Measurements from ENCODE around the gene SNX33.

SNX33 gene

DNA sequence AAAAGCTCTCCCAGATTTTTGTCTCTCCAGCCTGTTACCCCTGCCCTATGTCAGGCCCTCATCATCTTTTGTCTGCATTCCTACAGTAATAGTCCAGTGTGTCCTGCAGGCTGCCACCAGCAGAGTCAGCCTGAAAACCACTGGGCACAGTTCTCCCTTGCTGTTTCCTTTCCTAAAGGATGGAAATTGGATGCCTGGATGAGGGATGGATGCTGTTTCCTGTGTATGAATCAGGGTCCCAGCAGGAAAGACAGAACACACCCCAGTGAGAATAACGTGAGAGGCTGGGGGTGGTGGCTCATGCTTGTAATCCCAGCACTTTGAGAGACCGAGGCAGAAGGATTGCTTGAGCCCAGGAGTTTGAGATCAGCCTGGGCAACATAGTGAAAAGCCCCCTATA is 3.3 kb upstream of the SNX33 start:
- no peak for DNase-seq

DNA sequence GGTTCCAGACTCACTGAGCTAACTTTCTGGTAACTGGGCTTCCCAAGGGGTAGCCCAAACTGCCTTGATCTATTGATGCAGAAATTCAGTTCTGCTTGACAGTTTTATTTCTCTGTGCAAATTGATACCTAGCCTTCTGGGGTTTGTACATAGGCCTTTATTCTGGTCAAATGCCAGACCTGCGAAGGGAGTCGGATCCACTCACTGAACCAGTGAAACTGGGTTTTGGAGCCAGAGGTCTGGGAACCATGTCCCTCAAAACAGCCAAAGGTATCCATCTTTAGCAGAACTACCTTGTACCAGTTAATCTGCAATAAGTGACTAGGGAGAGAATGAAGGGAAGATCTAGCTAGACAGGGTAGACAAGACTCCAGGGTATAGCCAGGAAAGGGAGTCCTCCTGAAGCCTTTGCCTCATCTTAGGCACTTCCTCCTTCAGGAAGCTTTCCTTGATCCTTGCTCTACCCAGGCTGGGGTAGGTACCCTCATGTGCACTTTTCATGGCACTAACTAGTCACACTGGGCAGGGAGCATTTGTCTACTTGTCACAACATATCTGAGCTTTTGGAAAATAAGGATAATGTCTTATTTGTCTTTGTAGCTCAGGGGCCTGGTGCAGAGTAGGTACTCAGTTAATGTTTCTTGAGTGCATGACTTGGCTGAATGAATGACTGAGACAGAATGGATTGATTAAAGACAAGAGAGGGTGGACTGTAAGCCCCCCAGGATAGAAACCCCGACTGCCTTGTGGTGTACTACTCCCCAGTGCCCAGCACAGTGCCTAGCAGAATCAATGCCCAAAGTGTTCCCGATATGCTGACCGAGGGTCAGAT is 1.4 kb upstream of the SNX33 start:
- DNase-seq: no peak

DNA sequence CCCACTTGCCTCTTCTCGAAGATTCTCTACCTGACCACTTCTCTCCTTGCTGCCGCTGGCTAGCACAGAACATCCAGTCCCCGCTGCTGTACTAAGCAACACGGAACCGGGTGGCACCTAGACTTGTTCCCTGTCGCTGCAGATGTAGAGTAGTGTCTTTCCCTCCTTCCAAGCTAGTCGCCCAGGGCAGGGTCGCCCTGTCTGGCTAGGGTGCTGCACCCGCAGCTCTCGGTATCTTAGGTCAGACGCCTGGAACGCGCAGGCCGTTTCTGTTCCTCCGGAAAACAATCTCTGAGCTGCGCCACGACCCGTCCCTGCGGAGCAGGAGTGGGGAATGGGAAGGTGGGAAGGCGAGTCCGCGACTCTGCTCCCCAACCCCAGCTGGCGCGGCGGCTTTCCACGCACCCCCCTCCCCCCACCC is 758 bp upstream of the SNX33 start:
- DNase-seq: peak; percentile 19 to 31

DNA sequence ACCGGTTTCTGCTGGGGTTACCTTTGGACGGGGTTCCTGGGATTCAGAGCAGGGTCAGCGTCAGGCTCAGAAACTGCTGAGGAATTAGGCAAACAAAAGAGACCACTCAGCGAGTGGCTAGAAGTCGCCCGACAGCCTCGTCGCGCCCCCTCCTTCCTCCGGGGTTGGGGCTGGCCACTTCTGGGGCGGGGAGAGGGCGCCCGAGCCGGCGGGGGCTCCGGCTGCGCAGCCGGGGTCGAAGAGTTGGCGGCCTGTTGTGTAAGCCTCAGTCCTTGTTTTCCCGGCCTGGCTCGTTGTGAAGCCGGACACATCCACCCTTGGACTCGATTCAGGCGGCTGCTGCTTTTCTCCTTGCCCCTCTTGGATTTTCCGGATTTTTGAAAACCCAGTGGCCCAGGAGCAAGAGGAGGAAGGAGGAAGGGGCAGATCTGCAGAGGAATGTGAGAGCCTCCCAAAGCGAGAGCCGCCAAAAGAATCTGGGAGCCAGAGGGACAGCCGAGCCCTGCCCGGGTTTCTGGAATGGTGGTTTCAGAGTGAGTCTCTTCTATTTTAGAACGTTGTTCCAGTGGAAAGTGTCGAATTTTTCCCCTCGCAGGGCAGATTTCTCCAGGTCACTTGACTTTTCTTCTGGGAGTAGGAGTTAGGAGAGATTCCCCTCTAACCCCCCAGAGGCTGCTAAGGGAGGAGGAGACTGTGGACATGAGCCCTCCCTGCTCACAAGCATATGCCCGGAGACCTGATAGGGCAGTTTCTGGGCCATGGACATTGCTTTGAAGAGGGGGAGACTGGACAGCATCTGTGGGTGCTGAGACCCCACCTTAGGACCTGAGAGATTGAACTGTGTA is 666 bp downstream of the SNX33 start:
- DNase-seq: peak in 1 of 2 experiments; percentile 15

DNA sequence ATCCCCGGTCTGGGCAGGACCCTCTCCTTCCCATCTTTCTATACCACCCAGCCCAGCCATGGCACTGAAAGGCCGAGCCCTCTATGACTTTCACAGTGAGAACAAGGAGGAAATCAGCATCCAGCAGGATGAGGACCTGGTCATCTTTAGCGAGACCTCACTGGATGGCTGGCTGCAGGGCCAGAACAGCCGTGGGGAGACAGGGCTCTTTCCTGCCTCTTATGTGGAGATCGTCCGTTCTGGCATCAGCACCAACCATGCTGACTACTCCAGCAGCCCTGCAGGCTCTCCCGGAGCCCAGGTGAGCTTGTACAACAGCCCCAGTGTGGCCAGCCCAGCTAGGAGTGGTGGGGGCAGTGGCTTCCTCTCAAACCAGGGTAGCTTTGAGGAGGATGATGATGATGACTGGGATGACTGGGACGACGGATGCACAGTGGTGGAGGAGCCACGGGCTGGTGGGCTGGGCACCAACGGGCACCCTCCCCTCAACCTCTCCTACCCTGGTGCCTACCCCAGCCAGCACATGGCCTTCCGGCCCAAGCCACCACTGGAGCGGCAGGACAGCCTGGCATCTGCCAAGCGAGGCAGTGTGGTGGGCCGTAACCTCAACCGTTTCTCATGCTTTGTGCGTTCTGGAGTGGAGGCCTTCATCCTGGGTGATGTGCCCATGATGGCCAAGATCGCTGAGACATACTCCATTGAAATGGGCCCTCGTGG is 1.5 kb downstream of the SNX33 start:
- DNase-seq: no peak

DNA sequence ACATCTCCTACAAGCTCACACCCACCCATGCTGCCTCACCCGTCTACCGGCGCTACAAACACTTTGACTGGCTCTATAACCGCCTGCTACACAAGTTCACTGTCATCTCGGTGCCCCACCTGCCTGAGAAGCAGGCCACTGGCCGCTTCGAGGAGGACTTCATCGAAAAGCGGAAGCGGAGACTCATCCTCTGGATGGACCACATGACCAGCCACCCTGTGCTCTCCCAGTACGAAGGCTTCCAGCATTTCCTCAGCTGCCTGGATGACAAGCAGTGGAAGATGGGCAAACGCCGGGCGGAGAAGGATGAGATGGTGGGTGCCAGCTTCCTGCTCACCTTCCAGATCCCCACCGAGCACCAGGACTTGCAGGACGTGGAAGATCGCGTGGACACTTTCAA is 2.1 kb downstream of the SNX33 start:
- no peak for DNase-seq

DNA sequence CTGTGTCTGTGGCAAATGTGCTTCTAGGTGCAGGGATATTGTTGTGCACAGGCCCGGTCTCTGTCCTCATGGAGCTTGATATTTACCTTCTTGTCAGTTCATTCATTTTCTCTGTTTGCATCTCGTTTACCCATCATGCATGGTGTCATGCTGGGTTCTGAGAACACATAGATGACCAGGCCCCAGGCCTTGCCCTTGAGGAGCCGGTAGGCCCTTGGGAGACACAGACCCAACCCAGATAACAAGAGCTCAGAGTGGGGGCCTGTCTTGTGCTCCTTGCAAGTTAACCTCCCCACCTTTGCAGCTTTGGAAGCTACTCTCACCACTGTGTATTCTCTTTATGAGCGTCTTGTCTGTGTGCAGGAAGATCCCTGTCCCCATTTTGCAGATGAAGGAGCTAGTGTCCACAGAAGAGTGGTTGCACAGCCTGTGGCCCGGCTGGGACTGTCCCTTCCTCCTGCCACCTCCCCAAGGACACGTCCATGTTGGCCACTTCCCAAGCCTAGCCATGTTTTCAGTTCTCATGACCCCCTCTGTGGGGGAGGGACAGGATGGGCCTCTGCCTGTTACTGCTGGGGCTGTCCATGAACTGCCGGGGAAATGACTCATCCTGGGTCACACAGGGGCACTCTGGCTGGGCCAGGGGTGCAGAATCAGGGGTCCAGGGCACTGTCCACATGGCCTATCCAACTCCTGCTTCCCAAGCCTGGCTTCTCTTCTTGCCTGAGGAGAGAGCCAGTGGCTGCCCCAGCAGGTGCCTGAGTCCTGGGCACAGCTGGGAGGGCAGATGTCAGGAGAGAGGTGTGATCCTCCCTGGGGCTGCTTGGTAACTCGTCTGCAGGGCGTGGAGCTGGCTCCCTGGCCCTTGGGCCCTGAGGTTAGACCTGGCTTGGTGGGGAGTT is 3.4 kb downstream of the SNX33 start:
- DNase-seq: no peak

DNA sequence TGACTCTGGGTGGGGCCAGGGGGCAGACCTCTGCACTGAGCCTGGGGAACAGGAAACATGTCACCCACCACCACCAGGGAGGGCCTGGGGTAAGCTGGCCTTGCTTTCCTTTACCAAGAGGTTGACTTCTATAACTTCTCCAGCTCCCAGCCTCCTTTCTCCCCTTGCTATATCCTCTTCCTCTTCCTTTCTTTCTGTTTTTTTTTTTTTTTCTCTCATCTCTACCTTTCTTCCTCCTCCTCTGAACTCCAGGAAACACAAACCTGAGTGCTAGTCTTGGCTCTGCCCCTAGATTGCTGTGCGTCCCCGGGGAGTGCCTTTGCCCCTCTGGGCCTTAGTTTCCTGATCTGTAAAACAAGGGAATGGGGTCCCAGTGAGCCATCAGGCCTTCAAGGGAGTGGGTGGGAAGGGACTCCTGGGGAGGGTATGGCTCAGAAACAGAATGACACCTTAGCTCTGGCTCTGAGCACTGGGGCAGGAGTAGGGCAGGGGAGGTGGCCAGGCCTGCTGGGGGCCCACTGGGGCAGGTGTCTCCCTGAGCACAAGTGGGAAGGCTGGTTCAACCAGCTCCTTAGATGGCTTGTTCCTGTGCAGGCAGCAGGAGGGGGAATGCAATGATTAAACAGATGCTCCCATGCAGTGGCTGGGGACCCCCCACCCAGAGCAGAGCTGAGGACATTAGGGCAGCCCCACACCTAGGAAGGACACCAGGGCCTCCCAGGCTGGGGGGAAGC is 4.3 kb downstream of the SNX33 start:
- DNase-seq: no peak

DNA sequence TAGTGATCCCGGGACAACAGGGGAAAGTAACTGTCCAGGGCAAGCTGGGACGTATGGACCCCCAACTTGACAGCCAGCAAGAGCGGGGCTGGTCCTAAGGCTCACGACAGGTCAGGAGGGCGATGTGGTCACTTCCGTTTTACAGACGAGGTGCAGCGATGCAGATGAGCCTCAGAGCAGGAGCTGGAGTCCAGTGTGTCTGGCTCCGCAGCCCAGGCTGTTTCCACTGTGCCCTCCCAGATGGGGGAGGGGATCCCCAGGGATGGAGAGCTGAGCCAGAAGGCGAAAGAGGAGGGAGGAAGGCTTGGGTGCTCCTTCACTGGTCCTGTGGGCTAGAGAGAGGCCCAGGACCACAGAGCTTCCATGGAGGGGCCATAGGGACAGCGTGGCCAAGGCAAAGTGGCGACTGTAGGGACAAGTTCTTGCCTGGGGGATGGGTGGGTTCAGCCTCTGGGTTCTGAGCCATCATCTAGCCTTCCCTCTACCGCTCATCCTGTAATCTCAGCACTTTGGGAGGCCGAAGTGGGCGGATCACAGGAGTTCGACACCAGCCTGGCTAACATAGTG is 5.7 kb downstream of the SNX33 start:
- DNase-seq: no peak

DNA sequence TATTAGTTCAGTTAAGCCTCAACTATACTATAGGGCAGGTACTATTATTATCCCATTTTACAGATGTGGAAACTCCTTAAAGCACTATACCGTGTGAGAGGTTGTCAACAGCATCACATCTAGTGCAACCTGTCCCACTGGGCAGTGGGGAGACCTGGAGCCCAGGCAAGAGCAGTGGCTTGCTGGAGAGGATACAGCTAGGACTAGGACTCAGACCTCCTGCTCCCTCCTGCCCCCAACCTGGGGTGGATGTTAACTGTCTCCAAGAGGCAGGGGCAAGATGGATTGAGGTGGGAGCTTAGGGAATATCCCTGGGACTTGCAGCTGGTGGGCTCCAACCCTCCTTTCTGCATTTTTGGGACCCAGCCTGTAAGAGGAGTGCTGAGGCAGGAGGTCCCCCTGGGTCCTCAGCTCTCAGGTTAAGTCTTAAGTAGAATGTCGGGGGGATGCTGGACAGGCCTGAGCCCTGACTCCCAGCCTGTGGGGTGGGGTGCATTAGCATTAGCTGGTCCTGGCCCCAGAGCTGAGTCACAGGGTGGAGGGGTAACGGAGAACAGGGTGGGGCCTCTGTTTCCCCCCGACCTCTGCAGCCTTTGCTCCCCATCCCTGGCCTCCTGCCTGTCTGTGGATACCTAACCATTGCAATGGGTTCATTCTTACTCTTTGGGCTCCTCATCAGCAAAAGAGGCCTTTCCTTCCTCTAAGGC is 6.6 kb downstream of the SNX33 start:
- no peak for DNase-seq

DNA sequence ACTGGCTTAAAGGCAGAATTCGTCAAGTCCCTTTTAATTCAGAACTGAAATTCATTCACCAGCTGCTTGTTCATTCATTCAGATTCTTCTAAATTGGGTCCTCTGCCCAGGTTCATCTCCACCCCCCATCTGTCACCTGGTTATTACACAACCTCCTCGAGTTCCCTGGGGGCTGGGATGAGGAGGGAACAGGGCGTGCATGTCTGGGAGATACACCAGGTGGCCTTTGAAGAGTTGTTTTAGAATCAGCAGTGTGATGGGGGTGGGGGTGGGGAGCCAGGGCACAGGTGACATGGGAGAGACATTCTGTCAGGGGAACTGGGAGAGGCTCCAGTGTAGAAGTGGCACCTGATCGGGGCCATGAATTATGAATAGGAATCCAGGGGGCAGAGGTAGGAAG is 8.2 kb downstream of the SNX33 start:
- DNase-seq: no peak

DNA sequence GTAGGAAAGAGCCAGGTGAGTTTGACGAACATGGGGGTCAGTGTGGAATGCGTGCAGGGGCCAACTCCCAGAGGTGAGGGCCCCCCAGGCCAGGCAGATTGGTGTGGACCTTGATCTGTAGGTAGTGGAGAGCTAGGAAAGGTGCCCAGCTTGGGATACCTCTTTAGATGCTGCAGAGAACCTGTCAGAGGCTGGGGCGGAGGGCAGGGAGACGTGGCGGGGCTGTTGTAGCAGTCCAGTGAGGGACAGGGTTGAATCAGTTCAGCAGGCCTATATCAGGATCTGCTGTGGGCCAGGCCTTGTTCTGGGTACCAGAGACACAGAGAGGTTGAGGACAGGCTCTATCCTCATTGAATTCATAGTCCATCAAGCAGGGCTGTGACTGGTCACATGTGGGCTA is 8.6 kb downstream of the SNX33 start:
- DNase-seq: no peak

DNA sequence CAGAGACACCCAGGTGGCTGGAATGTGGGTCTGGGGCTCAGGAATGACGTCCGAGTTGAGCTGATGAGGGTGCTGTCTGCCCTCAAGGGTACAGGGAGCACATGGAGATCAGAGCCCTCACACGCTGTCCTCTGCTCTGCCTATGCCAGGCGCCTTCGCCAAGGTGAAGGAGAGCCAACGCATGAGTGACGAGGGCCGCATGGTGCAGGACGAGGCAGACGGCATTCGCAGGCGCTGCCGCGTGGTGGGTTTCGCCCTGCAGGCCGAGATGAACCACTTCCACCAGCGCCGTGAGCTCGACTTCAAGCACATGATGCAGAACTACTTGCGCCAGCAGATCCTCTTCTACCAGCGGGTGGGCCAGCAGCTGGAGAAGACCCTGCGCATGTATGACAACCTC is 9.1 kb downstream of the SNX33 start:
- DNase-seq: no peak

DNA sequence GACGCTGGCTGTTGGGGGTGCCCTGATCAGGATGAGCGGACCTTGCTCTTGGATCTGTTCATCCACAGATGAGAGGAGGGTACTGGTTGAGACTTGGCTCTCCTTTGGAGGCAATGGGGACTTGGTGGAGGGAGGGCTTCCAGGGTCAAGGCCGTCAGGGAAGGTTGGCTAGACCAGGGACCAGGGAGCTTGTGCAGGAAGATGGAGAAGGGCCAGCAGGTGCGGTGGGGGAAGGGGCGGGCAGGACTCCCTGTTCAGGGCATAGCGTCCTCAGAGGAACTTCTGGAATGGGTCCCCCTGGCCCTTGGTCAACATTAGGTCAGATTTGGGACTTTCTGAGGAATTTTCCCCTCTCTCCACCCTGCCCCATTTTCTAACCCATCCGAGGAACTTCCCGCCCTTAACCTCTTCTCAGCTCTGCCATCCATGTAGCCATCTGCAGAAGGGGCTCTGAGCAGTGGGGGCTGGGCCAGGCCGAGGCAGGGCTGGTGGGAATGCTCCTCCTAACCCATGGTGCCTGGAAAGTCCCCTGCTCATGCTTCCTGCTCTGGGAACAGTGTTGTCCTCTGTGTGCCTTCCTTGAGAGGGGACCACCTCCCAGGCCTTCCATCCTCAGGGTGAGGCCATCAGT is 11.5 kb downstream of the SNX33 start:
- DNase-seq: no peak

DNA sequence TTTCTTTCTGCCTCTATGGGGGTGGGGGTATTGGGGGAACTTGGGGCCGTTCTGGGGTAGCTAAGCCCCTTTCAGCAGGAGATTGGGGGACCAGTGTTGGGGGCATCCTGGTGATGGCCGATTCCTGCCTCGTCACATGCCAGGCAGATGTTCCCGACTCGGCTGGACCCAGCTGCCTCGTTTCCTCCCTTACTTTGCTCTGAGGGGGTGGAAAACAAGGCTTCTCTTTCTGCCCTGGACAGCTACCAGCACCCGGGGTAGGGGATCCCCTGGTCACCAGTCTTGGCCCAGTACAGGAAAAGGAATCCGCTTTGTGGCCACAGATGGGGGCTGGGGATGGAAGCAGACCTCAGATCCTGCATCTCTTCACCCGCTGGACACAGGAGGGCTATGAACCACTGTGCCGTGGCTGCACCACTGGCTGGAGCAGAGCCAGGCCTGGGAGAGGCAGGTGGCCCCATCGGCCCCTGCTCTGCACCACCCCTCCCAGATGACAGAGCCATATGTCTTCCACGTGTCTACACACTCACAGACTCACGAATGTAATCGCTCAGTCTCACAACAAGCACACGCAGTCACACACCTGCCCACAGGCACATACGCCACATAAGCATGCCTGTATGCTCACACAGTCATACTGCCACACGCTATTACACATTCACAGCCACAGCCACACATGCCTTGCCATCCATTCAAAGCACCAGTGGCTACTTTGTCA is 12.4 kb downstream of the SNX33 start:
- no peak for DNase-seq

DNA sequence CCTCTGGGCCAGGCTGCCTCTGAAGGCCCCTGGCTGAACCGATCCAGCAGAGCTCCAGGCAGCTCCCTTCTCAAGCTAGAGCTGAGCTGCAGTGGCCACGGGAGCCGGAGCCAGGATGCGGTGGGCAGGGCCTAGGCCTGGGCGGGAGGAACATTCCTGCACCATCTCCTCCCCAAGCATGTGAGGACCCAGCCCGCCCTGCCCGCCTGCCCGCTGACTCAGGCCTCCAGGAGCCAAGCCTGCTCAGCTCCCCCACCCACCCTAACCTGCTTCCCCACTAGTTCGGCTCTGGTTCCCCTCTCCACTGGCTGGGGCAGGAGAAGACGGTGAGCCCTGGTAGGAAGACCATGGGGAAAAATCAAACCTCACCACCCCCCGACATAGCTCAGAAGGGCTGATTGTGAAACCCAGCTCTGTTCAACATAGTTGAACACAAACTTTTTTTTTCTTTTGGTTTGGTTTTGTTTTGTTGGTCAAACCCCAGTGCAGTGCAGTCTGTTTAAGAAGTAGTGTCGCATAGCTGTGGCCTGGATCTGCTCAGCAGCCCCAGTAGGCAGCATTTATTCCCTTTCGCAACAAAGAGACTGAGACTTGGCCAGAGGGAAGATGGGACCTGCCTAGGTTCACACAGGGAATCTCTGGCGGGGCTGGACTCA is 13.5 kb downstream of the SNX33 start:
- DNase-seq: no peak

DNA sequence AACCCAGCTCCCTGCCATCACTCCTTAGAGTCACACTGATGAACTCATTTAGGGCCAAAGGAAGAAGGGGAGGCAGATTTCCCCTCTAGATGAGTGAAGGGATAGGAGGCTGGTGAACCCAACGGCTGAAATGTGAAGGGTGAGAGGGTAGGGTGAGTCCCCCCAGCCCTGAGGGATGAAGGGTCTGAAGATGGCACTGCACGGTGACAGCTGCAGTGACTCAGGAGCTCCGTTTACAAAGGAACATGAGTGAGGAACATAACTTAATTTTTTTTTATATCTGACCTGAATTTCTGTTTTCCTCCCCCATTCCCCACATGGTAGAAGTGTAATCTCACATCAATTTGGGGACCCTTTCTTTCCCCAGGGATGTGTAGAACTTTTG is 14.0 kb downstream of the SNX33 start:
- DNase-seq: no peak

DNA sequence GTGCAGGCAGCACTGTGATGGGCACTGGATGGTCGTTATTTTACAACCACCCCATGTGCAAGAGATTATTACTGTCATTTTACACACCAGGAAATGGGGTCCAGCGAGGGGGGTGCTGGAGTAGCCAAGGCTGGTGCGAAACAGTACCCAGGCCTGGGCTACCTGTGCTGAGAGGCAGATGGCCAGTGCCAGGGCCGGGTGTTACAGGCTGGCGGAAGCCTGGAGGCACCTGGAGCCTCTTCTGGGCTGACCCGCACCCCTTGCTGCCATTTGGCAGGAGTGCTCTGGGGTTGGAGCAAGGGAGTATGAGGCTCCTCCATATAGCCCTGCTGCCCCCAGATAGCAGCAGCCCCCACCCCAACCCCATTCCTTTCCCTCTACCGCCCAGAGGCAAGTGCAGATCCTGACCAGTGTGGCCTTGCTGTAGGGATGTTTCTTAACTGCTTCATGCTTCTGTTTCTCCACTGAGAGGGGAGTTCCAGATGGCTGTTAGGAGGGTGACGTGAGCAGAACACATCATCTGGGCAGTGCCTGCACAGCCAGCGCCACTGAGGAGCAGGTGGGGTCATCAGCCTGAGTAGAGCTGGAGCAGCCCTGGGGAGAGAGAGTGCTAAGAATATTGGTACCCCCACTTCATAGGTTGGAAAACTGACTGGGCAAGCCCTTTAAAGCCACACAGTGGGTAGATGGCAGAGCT is 15.3 kb downstream of the SNX33 start:
- DNase-seq: no peak

Measured in activated CD4-positive, alpha-beta T cell treated with anti-CD3 and anti-CD28 coated beads, Interleukin-2, amount 50 U/mL, for 48 hours (primary cell).